ENCODE results near the gene PTPRG. TPM values are rescaled to one million over a fixed set of nuclear protein-coding genes. Genes with fewer than 3 reads are reported as not detected.

PTPRG gene
- total RNA-seq, 4 donors from 2014 or later, result 21.1 to 54.2 (median 30.6) TPM

DNA sequence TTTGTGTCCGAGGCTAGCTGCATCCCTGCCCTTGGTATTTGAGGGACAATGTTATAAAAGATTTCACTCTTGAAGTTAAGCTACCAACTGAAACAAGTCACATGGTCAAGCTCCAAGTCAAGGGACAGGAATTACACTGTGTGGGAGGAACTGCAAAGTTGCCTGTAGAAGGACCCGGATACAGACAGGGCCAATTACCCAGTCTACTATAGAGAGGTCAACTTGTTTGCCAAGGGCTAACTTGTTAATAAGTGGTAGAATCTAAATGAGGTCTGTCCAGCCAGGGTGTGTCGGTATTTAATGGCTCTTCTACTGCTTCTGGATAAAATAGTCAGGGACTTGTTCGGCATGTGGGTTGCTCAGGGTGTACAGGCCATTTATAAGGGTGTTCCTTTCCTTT lies 55.7 kb downstream of the PTPRG start:
- intact Hi-C loops (cut with DNase I; ENCODE audit: low total_unique reads), result no loop called here
- TF ChIP-seq, protein P1, sequence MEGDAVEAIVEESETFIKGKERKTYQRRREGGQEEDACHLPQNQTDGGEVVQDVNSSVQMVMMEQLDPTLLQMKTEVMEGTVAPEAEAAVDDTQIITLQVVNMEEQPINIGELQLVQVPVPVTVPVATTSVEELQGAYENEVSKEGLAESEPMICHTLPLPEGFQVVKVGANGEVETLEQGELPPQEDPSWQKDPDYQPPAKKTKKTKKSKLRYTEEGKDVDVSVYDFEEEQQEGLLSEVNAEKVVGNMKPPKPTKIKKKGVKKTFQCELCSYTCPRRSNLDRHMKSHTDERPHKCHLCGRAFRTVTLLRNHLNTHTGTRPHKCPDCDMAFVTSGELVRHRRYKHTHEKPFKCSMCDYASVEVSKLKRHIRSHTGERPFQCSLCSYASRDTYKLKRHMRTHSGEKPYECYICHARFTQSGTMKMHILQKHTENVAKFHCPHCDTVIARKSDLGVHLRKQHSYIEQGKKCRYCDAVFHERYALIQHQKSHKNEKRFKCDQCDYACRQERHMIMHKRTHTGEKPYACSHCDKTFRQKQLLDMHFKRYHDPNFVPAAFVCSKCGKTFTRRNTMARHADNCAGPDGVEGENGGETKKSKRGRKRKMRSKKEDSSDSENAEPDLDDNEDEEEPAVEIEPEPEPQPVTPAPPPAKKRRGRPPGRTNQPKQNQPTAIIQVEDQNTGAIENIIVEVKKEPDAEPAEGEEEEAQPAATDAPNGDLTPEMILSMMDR (IDR thresholded peaks at IDR 0.05 in 4 of 5, conservative IDR thresholded peaks at IDR 0.05 in 1 of 5), result no peak
- TF ChIP-seq POLR2A (IDR thresholded peaks at IDR 0.05), result no peak
- Histone ChIP-seq H3K4me3 (no peak overlapping the region), H3K4me1 (peaks cover 23 to 47% of the 10 kb centered on the region in 2 donors), H3K9me3 (no peaks in the 10 kb centered on the region), H3K27ac (peak overlapping the region; percentile 17 to 78 (median 56)), H3K27me3 (no peaks in the 10 kb centered on the region), H3K36me3 (no peaks in the 10 kb centered on the region)
- ATAC-seq, result peak in 1 of 2 donors; percentile 16
- DNase-seq, result no peak
- in situ Hi-C loops (cut with MboI; ENCODE audit: low sequenced_read_pairs in 4 of 4), result no loop called here

DNA sequence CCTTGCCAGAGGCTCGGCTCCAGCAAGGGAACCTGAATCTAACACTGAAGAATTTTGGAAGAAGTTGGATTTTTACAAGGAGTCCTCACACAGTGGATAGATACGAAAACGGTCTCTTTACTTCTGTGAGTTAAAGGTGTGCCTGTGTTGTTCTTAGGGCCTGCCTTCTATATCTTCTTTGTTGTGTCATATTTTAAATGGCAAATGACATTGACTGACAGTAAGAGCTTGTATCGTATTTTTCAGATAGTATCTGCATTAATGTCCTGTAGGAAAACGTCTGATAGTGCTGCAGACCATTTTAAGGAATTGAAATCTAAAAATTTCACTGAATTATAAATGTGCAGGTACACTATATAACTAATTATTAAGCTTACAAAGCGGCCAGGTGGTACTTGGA lies 56.3 kb downstream of the PTPRG start:
- intact Hi-C loops (cut with DNase I; ENCODE audit: low total_unique reads) (no loop called here), in situ Hi-C loops (cut with MboI; ENCODE audit: low sequenced_read_pairs in 4 of 4) (no loop called here)
- no peak overlapping the region for H3K4me3 ChIP-seq
- no peaks in the 10 kb centered on the region for H3K9me3 ChIP-seq
- no peaks in the 10 kb centered on the region for H3K27me3 ChIP-seq
- peak overlapping the region in 3 of 4 donors; percentile 42 to 78 (median 70) for H3K27ac ChIP-seq
- DNase-seq, result no peak
- peaks cover 23 to 42% of the 10 kb centered on the region in 2 donors for H3K4me1 ChIP-seq
- H3K36me3 ChIP-seq, result no peaks in the 10 kb centered on the region
- no peak for ATAC-seq
- no peak for TF ChIP-seq POLR2A (IDR thresholded peaks at IDR 0.05)
- TF ChIP-seq, protein P1 (IDR thresholded peaks at IDR 0.05 in 4 of 5, conservative IDR thresholded peaks at IDR 0.05 in 1 of 5), result no peak

DNA sequence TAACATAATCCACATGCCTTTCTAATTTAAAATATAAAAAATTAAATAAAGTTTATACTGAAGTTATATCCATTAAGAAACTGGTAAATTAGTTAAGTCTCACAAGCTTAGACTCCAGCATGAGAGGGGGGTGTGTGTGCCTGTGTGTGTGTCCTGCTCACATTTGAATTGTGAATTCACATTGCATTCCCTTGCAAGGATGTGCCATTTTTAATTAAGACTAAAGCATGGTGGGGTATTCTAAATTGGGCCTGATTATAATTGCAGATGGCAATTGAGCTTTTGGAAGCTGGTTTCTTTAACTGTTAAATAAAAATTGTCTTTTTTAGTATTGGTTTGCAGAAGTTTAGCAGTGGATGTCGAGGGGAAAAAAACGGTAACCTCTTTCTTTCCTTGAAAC lies 56.9 kb downstream of the PTPRG start:
- Histone ChIP-seq H3K4me3 (no peak overlapping the region), H3K4me1 (peaks cover 23 to 37% of the 10 kb centered on the region in 2 donors), H3K27ac (peak overlapping the region in 1 of 4 donors; percentile 70), H3K9me3 (no peaks in the 10 kb centered on the region), H3K27me3 (no peaks in the 10 kb centered on the region), H3K36me3 (no peaks in the 10 kb centered on the region)
- DNase-seq (no peak), ATAC-seq (no peak)
- intact Hi-C loops (cut with DNase I; ENCODE audit: low total_unique reads), result no loop called here
- TF ChIP-seq, protein P1 (IDR thresholded peaks at IDR 0.05 in 4 of 5, conservative IDR thresholded peaks at IDR 0.05 in 1 of 5), result no peak
- TF ChIP-seq POLR2A (IDR thresholded peaks at IDR 0.05), result no peak
- in situ Hi-C loops (cut with MboI; ENCODE audit: low sequenced_read_pairs in 4 of 4), result no loop called here

DNA sequence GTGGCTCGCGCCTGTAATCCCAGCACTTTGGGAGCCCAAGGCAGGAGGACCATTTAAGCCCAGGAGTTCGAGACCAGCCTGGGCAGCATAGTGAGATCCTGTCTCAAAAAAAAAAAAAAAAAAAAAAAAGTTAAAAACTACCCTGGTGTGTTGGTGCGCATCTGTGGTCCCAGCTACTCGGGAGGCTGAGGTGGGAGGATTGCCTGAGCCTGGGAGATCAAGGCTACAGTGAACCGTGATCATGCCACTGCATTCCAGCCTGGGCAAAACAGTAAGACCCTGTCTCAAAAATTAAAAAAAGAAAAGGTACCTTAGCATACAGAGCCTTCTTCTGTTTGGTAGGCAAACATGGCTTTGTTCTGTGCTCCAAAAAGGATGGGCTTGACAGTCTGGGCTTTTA lies 57.5 kb downstream of the PTPRG start:
- intact Hi-C loops (cut with DNase I; ENCODE audit: low total_unique reads), result no loop called here

More for the DNA sequence above, 57.5 kb downstream of the PTPRG start:
- in situ Hi-C loops (cut with MboI; ENCODE audit: low sequenced_read_pairs in 4 of 4), result no loop called here
- Histone ChIP-seq H3K27ac (no peak overlapping the region), H3K4me1 (peaks cover 23 to 31% of the 10 kb centered on the region in 2 donors), H3K4me3 (no peak overlapping the region), H3K9me3 (no peaks in the 10 kb centered on the region), H3K36me3 (no peaks in the 10 kb centered on the region), H3K27me3 (no peaks in the 10 kb centered on the region)
- DNase-seq, result no peak
- ATAC-seq, result no peak
- TF ChIP-seq, protein P1 (IDR thresholded peaks at IDR 0.05 in 4 of 5, conservative IDR thresholded peaks at IDR 0.05 in 1 of 5), result no peak
- TF ChIP-seq POLR2A (IDR thresholded peaks at IDR 0.05), result no peak
